DOHH2 (cell line): ENCODE measurements around the gene COMMD10.

Experiments
- H3F3A ChIP-seq: fragments of 200-600 bp; sonication (generic), shearing (Covaris generic); 2 replicates; pipeline ENCODE4 v1.6.0; 2016; ENCODE audit warnings: antibody characterized with exemption, mild to moderate bottlenecking; ENCODE audit not compliant: control insufficient read depth, insufficient read depth
- H3K27ac ChIP-seq: fragments of 200-600 bp; sonication (generic); 2 replicates; pipeline ENCODE4 v1.5.1; 2014; ENCODE audit warnings: low read depth, mild to moderate bottlenecking, low read length, moderate library complexity
- H3K27me3 ChIP-seq: fragments of 200-600 bp; sonication (generic); 2 replicates; pipeline ENCODE4 v1.6.1; 2014; ENCODE audit warnings: mild to moderate bottlenecking, low read length, mixed read lengths; ENCODE audit not compliant: control insufficient read depth
- H3K36me3 ChIP-seq: fragments of 200-600 bp; sonication (generic); 2 replicates; pipeline ENCODE4 v1.6.1; 2014; ENCODE audit warnings: mild to moderate bottlenecking, low read length, moderate library complexity, mixed read lengths; ENCODE audit not compliant: control insufficient read depth
- H3K4me1 ChIP-seq: fragments of 200-600 bp; sonication (generic); 2 replicates; pipeline ENCODE4 v1.6.1; 2014; ENCODE audit warnings: mild to moderate bottlenecking, low read length, mixed read lengths; ENCODE audit not compliant: control insufficient read depth
- H3K4me2 ChIP-seq: fragments of 200-600 bp; sonication (generic); 2 replicates; pipeline ENCODE4 v1.6.0; 2014; ENCODE audit warnings: mild to moderate bottlenecking, low read length, moderate library complexity
- H3K4me3 ChIP-seq: fragments of 200-600 bp; sonication (generic); 2 replicates; pipeline ENCODE4 v1.5.1; 2014; ENCODE audit warnings: mild to moderate bottlenecking, low read length, mixed read lengths
- H3K79me2 ChIP-seq: fragments of 200-600 bp; sonication (generic); 2 replicates; pipeline ENCODE4 v1.6.1; 2014; ENCODE audit warnings: mild to moderate bottlenecking, low read length, mixed read lengths; ENCODE audit not compliant: control insufficient read depth
- H3K9me2 ChIP-seq: fragments of 200-600 bp; sonication (generic); replicated peaks from 2 replicates; pipeline ENCODE4 v1.6.1; 2014; ENCODE audit warnings: mild to moderate bottlenecking, low read length, mixed read lengths; ENCODE audit not compliant: control insufficient read depth
- H3K9me3 ChIP-seq: fragments of 200-600 bp; sonication (generic); 2 replicates; pipeline ENCODE4 v1.6.1; 2014; ENCODE audit warnings: antibody characterized with exemption, low read length, mixed read lengths; ENCODE audit not compliant: control insufficient read depth, insufficient read depth
- H4K20me1 ChIP-seq: fragments of 200-600 bp; sonication (generic); 2 replicates; pipeline ENCODE4 v1.6.0; 2014; ENCODE audit warnings: low read depth, mild to moderate bottlenecking, antibody characterized with exemption, low read length, moderate library complexity; ENCODE audit not compliant: control insufficient read depth, insufficient read depth
- EZH2phosphoT487 ChIP-seq: fragments of 200-600 bp; sonication (generic); IDR thresholded peaks from 2 replicates; pipeline ENCODE4 v1.6.1; 2017; ENCODE audit warnings: borderline replicate concordance, mild to moderate bottlenecking, antibody characterized with exemption, low read length, moderate library complexity, mixed read lengths
- TF ChIP-seq, protein P1 (sequence below): fragments of 200-600 bp; sonication (generic); IDR thresholded peaks from one replicate; pipeline ENCODE4 v1.5.1; 2014; ENCODE audit warnings: antibody characterized with exemption, mild to moderate bottlenecking, low read depth, low read length; ENCODE audit not compliant: poor library complexity, severe bottlenecking

COMMD10 gene

GRCh38 chr5:116301110-116301509 lies 216.3 kb downstream of the COMMD10 start:
- Histone ChIP-seq H3K9me3 (peaks cover 4% of the 10 kb centered on the region; the same call in 1 of the 2 replicates), H3K36me3 (peaks cover 26% of the 10 kb centered on the region), H3F3A (no peaks in the 10 kb centered on the region), H3K27me3 (no peaks in the 10 kb centered on the region), H3K79me2 (no peaks in the 10 kb centered on the region), H3K9me2 (no peaks in the 10 kb centered on the region), H3K4me2 (no peak overlapping the region), H3K4me1 (no peaks in the 10 kb centered on the region), H3K27ac (no peak overlapping the region), H4K20me1 (no peaks in the 10 kb centered on the region), H3K4me3 (no peak overlapping the region)
- TF ChIP-seq, protein P1, sequence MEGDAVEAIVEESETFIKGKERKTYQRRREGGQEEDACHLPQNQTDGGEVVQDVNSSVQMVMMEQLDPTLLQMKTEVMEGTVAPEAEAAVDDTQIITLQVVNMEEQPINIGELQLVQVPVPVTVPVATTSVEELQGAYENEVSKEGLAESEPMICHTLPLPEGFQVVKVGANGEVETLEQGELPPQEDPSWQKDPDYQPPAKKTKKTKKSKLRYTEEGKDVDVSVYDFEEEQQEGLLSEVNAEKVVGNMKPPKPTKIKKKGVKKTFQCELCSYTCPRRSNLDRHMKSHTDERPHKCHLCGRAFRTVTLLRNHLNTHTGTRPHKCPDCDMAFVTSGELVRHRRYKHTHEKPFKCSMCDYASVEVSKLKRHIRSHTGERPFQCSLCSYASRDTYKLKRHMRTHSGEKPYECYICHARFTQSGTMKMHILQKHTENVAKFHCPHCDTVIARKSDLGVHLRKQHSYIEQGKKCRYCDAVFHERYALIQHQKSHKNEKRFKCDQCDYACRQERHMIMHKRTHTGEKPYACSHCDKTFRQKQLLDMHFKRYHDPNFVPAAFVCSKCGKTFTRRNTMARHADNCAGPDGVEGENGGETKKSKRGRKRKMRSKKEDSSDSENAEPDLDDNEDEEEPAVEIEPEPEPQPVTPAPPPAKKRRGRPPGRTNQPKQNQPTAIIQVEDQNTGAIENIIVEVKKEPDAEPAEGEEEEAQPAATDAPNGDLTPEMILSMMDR = no peak
- no peak for TF ChIP-seq EZH2phosphoT487

- Histone ChIP-seq H3K27me3 (no peaks in the 10 kb centered on the region), H4K20me1 (no peaks in the 10 kb centered on the region), H3K4me2 (no peak overlapping the region), H3K36me3 (peaks cover 32% of the 10 kb centered on the region), H3K4me3 (no peak overlapping the region), H3K27ac (no peak overlapping the region), H3K4me1 (no peaks in the 10 kb centered on the region), H3F3A (no peaks in the 10 kb centered on the region), H3K79me2 (no peaks in the 10 kb centered on the region), H3K9me3 (peaks cover 12% of the 10 kb centered on the region), H3K9me2 (no peaks in the 10 kb centered on the region)
- no peak for TF ChIP-seq EZH2phosphoT487
- TF ChIP-seq, protein P1 = no peak
These were observed 218.5 kb downstream of the COMMD10 start for GRCh38 chr5:116303340-116303739.

DNA sequence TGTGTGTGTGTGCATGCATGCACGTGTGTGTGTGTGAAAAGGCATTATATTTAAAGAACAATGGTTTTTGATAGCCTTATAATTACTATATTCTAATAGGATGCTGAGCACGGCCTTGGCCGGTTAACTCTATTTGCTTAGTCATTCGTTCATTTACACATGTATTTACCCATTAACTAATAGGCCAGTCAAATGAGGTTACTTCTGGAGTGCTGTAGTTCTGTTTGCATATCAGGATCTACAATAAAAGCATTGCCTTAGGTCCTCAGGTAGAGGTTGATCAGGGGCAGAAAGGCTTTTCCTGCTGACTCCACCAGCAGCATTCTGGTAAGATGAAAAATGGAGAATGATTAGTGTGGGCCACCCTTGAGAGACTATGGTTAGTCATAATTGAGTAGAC lies 219.0 kb downstream of the COMMD10 start:
- Histone ChIP-seq H3K9me3 (peaks cover 12% of the 10 kb centered on the region), H3K27ac (no peak overlapping the region), H3K9me2 (no peaks in the 10 kb centered on the region), H3K4me2 (no peak overlapping the region), H3K4me3 (no peak overlapping the region), H3K36me3 (peaks cover 31% of the 10 kb centered on the region), H3K27me3 (no peaks in the 10 kb centered on the region), H3K4me1 (no peaks in the 10 kb centered on the region), H4K20me1 (no peaks in the 10 kb centered on the region), H3F3A (no peaks in the 10 kb centered on the region), H3K79me2 (no peaks in the 10 kb centered on the region)
- no peak for TF ChIP-seq EZH2phosphoT487
- TF ChIP-seq, protein P1 = no peak

- H3K27ac ChIP-seq = no peak overlapping the region
- H3K79me2 ChIP-seq = no peaks in the 10 kb centered on the region
- H3K36me3 ChIP-seq = peaks cover 29% of the 10 kb centered on the region
- peaks cover 16% of the 10 kb centered on the region for H3K9me3 ChIP-seq
- H4K20me1 ChIP-seq = no peaks in the 10 kb centered on the region
- no peak for TF ChIP-seq EZH2phosphoT487
- TF ChIP-seq, protein P1 = no peak
- no peaks in the 10 kb centered on the region for H3K4me1 ChIP-seq
- no peaks in the 10 kb centered on the region for H3K9me2 ChIP-seq
- H3F3A ChIP-seq = no peaks in the 10 kb centered on the region
- no peak overlapping the region for H3K4me2 ChIP-seq
- no peak overlapping the region for H3K4me3 ChIP-seq
- H3K27me3 ChIP-seq = no peaks in the 10 kb centered on the region
These were observed 221.1 kb downstream of the COMMD10 start for GRCh38 chr5:116305899-116306298.
